Naive thymus-derived CD4-positive, alpha-beta T cell (primary cell): ENCODE results near the gene TNNI3K. TPM values are rescaled to one million over a fixed set of nuclear protein-coding genes. Genes with fewer than 3 reads are reported as not detected.

ENCODE experiments used
- ATAC-seq: fragments of 150-1000 bp; cut with Tn5 transposase; 2 replicates; pipeline ENCODE4 v1.10.0; 2021; ENCODE audit warnings: mild to moderate bottlenecking, moderate library complexity
- CTCF ChIA-PET: fragments of 350-600 bp; sonication (Branson Sonifier 250); formaldehyde crosslinking; loops from one replicate; lab custom pipeline; 2021; ENCODE audit warnings: antibody characterized with exemption; lab: Charles Lee
- POLR2A ChIA-PET: fragments of 350-600 bp; sonication (Branson Sonifier 250); formaldehyde crosslinking; loops from one replicate; lab custom pipeline; 2021; ENCODE audit warnings: antibody characterized with exemption, inconsistent platforms; lab: Charles Lee
- DNase-seq, 9 donors: peaks; one replicate each; pipeline versions ENCODE4 v3.0.0 to v3.0.0-alpha.2; 2020 to 2022; ENCODE audit warnings: mixed read lengths in 1 of 9
- H3K27ac ChIP-seq: one replicate; pipeline ENCODE4 v1.7.0; 2013; ENCODE audit warnings: mild to moderate bottlenecking, low read depth, low read length, moderate library complexity
- H3K27me3 ChIP-seq, 2 donors: one replicate each; pipeline ENCODE4 v1.7.0; 2013; ENCODE audit warnings: low read length in 2 of 2, mild to moderate bottlenecking in 2 of 2, moderate library complexity in 2 of 2; ENCODE audit not compliant: control insufficient read depth in 2 of 2, insufficient read depth in 2 of 2
- H3K36me3 ChIP-seq, 3 experiments: 1 replicate in 2 of 3; 2 replicates in 1 of 3; pipeline ENCODE4 v1.7.0; 2013; ENCODE audit warnings: low read length in 3 of 3, mild to moderate bottlenecking in 3 of 3, moderate library complexity in 1 of 3; ENCODE audit not compliant: insufficient read depth in 3 of 3, control insufficient read depth in 2 of 3
- H3K4me1 ChIP-seq, 2 donors: one replicate each; pipeline ENCODE4 v1.7.0; 2013; ENCODE audit warnings: low read length in 2 of 2, mild to moderate bottlenecking in 2 of 2, moderate library complexity in 1 of 2; ENCODE audit not compliant: control insufficient read depth in 2 of 2, insufficient read depth in 2 of 2
- H3K4me3 ChIP-seq: 2 replicates; pipeline ENCODE4 v1.7.0; 2013; ENCODE audit warnings: mild to moderate bottlenecking, low read length
- H3K9me3 ChIP-seq, 3 experiments: 1 replicate in 2 of 3; 2 replicates in 1 of 3; pipeline ENCODE4 v1.7.0; 2013; ENCODE audit warnings: low read length in 3 of 3; ENCODE audit not compliant: control insufficient read depth in 2 of 3
- H3K27ac Mint-ChIP-seq, 9 donors: one replicate each; pipeline ENCODE4 v1.8.0; 2020 to 2022; ENCODE audit warnings: mixed read lengths in 9 of 9, mild to moderate bottlenecking in 8 of 9, moderate library complexity in 5 of 9, inconsistent platforms in 2 of 9
- H3K27me3 Mint-ChIP-seq, 5 donors: one replicate each; pipeline ENCODE4 v1.8.0; 2021 to 2022; ENCODE audit warnings: mixed read lengths in 5 of 5, mild to moderate bottlenecking in 1 of 5
- H3K36me3 Mint-ChIP-seq, 5 donors: one replicate each; pipeline ENCODE4 v1.8.0; 2020 to 2022; ENCODE audit warnings: mixed read lengths in 5 of 5, mild to moderate bottlenecking in 3 of 5, inconsistent platforms in 1 of 5
- H3K4me1 Mint-ChIP-seq, 7 donors: one replicate each; pipeline ENCODE4 v1.8.0; 2020 to 2022; ENCODE audit warnings: mixed read lengths in 7 of 7, mild to moderate bottlenecking in 3 of 7, inconsistent platforms in 1 of 7
- H3K4me3 Mint-ChIP-seq, 10 donors: one replicate each; pipeline ENCODE4 v1.8.0; 2020 to 2022; ENCODE audit warnings: mild to moderate bottlenecking in 10 of 10, mixed read lengths in 10 of 10, moderate library complexity in 6 of 10, inconsistent platforms in 2 of 10
- H3K9me3 Mint-ChIP-seq, 11 donors: one replicate each; pipeline ENCODE4 v1.8.0; 2020 to 2022; ENCODE audit warnings: mixed read lengths in 11 of 11, mild to moderate bottlenecking in 4 of 11, inconsistent platforms in 1 of 11, moderate library complexity in 1 of 11
- intact Hi-C, 2 donors: fragments of 100-400 bp; cut with micrococcal nuclease; formaldehyde crosslinking; loops; one replicate each; pipeline ENCODE4 v1.15.1; 2023
- polyA plus RNA-seq, 2 donors: library from polyadenylated mRNA; unstranded; fragments of 300-500 nt; fragmentation: Illumina TruSeq; gene quantifications; one replicate each; pipeline ENCODE4 v1.2.3, GENCODE V29; 2021
- total RNA-seq, 6 experiments: library from RNA in 5 of 6; stranded (reverse) in 5 of 6; gene quantifications; 1 replicate in 5 of 6; 2 replicates in 1 of 6; pipeline ENCODE4 v1.2.3 and lab custom pipeline; 2021 to 2026

Gene TNNI3K
- total and polyA plus RNA-seq, 7 experiments from 2014 or later: 0.41 TPM; not detected in 6

DNA sequence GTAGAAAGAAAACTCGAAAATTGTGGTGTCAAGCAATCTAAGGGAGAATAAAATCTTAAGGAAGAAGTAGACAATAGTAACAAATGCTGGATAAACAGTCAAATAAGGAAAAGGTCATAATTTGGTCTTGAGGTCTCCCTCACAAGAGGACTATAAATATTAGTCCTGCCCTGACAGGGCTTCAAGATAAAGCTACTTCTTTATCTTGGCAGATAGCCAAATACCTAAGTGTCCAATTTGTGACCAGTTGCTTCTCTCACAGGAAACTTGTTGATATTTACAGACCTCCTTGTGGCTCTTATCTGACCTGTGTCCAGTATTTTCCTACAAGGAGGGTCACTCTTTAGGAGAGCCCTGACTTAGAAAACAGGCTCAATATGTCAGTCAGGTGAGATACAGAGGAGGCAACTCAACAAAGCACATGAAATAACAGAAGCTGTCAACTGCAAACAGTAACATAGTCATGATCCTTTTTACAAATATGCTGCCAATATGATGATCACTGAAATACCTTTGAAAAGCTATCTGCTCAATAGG, 88.8 kb downstream of the TNNI3K start:
- H3K27me3 ChIP-seq: no peaks in the 10 kb centered on the region
- Mint-ChIP-seq H3K36me3 (no peaks in the 10 kb centered on the region), H3K4me1 (no peaks in the 10 kb centered on the region), H3K4me3 (no peak overlapping the region), H3K9me3 (peaks cover 0 to 4% (median 0%) of the 10 kb centered on the region in 11 donors), H3K27me3 (no peaks in the 10 kb centered on the region), H3K27ac (no peak overlapping the region)
- no peaks in the 10 kb centered on the region for H3K36me3 ChIP-seq
- no peak overlapping the region for H3K4me3 ChIP-seq
- ChIA-PET CTCF (no interaction called here), POLR2A (no interaction called here)
- H3K27ac ChIP-seq: no peak overlapping the region
- intact Hi-C loops: no loop called here
- no peaks in the 10 kb centered on the region for H3K9me3 ChIP-seq
- no peak for ATAC-seq
- DNase-seq: no peak
- H3K4me1 ChIP-seq: no peaks in the 10 kb centered on the region

DNA sequence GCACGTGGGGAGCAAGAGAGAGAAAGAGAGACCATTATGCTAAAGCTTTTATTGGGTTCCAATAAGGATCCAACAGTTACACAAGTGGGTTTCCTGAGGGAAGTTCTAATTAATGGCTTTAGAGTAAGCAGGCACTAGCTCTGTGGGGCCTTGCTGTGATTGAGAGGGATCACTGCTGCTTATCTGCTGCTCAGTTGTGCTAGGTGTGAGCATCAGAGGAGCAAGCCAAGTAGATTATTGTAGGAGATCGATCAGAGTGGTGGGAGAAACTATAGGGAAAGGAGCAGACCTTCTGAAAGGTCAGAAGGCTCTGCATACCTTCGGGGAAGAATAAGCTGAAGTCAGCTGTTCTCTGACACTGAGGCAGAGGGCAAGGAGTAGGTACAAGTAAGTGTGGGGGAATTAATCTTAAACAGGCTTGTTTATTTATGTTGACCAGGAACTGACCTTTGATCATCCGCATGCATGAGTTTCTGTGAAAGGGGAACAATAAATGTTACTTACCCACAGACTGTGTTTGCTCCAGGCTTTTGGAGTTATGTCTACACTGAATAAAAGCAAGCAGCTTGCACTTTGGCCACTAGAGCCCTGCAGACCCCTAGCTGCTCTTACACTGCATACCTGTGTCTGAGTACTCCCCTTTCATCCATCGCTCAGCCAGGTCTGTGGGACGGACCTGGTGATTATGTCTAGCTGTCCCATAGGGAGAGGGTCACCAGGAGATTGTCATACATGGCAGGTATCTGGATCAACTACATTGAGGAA, 89.7 kb downstream of the TNNI3K start:
- no peak for ATAC-seq
- H3K4me1 ChIP-seq: no peaks in the 10 kb centered on the region
- no peak overlapping the region for H3K27ac Mint-ChIP-seq
- H3K4me3 Mint-ChIP-seq: no peak overlapping the region
- H3K9me3 ChIP-seq: no peaks in the 10 kb centered on the region
- H3K4me1 Mint-ChIP-seq: no peaks in the 10 kb centered on the region
- intact Hi-C loops: no loop called here
- H3K4me3 ChIP-seq: no peak overlapping the region
- no peaks in the 10 kb centered on the region for H3K36me3 Mint-ChIP-seq
- CTCF ChIA-PET: no interaction called here
- peaks cover 0 to 4% (median 0%) of the 10 kb centered on the region in 11 donors for H3K9me3 Mint-ChIP-seq
- H3K27me3 ChIP-seq: no peaks in the 10 kb centered on the region
- H3K27me3 Mint-ChIP-seq: no peaks in the 10 kb centered on the region
- no peaks in the 10 kb centered on the region for H3K36me3 ChIP-seq
- POLR2A ChIA-PET: no interaction called here
- no peak for DNase-seq
- no peak overlapping the region for H3K27ac ChIP-seq

DNA sequence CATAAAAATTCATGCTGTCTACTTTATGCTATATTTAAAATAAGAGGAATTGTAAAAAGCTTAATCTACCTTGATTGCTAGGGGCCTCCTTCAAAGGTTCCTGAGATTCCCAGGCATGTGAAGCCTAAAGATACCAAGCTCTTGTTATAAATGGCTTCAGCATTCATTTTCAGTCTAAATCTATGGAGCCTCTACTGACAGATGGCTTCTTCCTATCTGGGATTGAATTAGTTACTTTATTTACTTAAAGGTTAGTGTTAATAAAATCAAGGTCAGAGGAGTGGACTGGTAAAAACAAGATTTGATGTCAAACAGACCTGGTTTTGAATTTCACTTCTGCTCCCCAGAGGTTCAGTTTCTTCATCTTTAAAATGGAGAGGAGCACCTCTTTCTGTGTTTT, 93.7 kb downstream of the TNNI3K start:
- Histone ChIP-seq H3K27me3 (no peaks in the 10 kb centered on the region), H3K4me3 (no peak overlapping the region), H3K4me1 (no peaks in the 10 kb centered on the region), H3K9me3 (no peaks in the 10 kb centered on the region), H3K36me3 (no peaks in the 10 kb centered on the region), H3K27ac (no peak overlapping the region)
- CTCF ChIA-PET: no interaction called here
- ATAC-seq (no peak), DNase-seq (no peak)
- intact Hi-C loops: no loop called here
- POLR2A ChIA-PET: no interaction called here
- H3K36me3 Mint-ChIP-seq: peaks cover 0 to 4% (median 0%) of the 10 kb centered on the region in 5 donors
- H3K4me3 Mint-ChIP-seq: no peak overlapping the region
- no peak overlapping the region for H3K27ac Mint-ChIP-seq
- peaks cover 0 to 4% (median 0%) of the 10 kb centered on the region in 11 donors for H3K9me3 Mint-ChIP-seq
- H3K4me1 Mint-ChIP-seq: no peaks in the 10 kb centered on the region
- H3K27me3 Mint-ChIP-seq: no peaks in the 10 kb centered on the region

DNA sequence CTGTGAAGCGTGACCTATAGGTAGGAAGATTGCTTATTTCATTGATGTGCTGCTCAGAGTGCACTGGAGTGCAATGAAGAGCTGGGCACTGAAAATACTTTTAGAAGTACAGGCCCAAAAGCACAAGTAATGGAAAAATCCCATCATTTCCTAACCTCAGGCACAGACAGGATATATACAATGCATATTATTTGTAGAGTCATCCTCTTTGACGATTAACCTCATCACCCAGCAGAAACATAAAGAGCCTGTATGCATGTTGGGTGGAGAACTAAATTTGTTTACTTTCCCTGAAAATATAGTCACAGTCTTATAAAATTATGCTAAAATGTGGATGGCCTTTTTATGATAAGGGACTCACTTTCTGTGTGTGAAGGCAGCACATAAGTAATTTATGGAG, 98.1 kb downstream of the TNNI3K start:
- H3K27ac Mint-ChIP-seq: no peak overlapping the region
- no peaks in the 10 kb centered on the region for H3K27me3 Mint-ChIP-seq
- CTCF ChIA-PET: no interaction called here
- Histone ChIP-seq H3K36me3 (no peaks in the 10 kb centered on the region), H3K27me3 (no peaks in the 10 kb centered on the region), H3K9me3 (no peaks in the 10 kb centered on the region), H3K27ac (no peak overlapping the region), H3K4me3 (no peak overlapping the region), H3K4me1 (no peaks in the 10 kb centered on the region)
- POLR2A ChIA-PET: no interaction called here
- no peaks in the 10 kb centered on the region for H3K4me1 Mint-ChIP-seq
- peaks cover 0 to 4% (median 0%) of the 10 kb centered on the region in 5 donors for H3K36me3 Mint-ChIP-seq
- no peaks in the 10 kb centered on the region for H3K9me3 Mint-ChIP-seq
- ATAC-seq (no peak), DNase-seq (no peak)
- intact Hi-C loops: no loop called here
- H3K4me3 Mint-ChIP-seq: no peak overlapping the region

DNA sequence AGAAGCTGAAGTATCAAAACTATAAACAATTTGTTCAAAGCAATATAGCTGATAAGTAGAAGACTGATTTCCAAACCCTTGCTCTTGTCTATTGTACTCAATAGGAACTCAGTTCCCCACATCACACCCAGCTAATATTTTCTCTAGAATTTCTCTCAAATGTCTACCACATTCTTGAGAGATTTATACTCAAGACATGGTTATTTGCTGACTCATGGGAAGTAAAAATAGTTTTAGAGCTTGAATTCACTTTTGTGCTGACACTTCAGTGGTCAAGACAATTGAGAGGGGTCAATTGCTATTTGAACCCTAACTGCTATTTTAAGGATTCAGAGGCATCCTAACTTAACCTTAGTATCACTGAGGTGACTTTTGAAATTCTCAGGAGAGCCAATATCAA, 99.0 kb downstream of the TNNI3K start:
- Mint-ChIP-seq H3K27ac (no peak overlapping the region), H3K9me3 (no peaks in the 10 kb centered on the region), H3K4me1 (no peaks in the 10 kb centered on the region), H3K4me3 (no peak overlapping the region), H3K27me3 (no peaks in the 10 kb centered on the region), H3K36me3 (peaks cover 0 to 4% (median 0%) of the 10 kb centered on the region in 5 donors)
- H3K27ac ChIP-seq: no peak overlapping the region
- H3K4me3 ChIP-seq: no peak overlapping the region
- CTCF ChIA-PET: no interaction called here
- intact Hi-C loops: no loop called here
- H3K36me3 ChIP-seq: no peaks in the 10 kb centered on the region
- no peaks in the 10 kb centered on the region for H3K27me3 ChIP-seq
- POLR2A ChIA-PET: no interaction called here
- DNase-seq: no peak
- H3K4me1 ChIP-seq: no peaks in the 10 kb centered on the region
- H3K9me3 ChIP-seq: no peaks in the 10 kb centered on the region
- ATAC-seq: no peak

GRCh38 chr1:74340656-74341055, 105.5 kb downstream of the TNNI3K start:
- Histone ChIP-seq H3K4me1 (no peaks in the 10 kb centered on the region), H3K27ac (no peak overlapping the region), H3K4me3 (no peak overlapping the region), H3K9me3 (no peaks in the 10 kb centered on the region), H3K36me3 (no peaks in the 10 kb centered on the region), H3K27me3 (no peaks in the 10 kb centered on the region)
- no peaks in the 10 kb centered on the region for H3K9me3 Mint-ChIP-seq
- ChIA-PET CTCF (no interaction called here), POLR2A (no interaction called here)
- H3K27ac Mint-ChIP-seq: no peak overlapping the region
- intact Hi-C loops: no loop called here
- no peaks in the 10 kb centered on the region for H3K27me3 Mint-ChIP-seq
- no peaks in the 10 kb centered on the region for H3K4me1 Mint-ChIP-seq
- ATAC-seq: no peak
- H3K36me3 Mint-ChIP-seq: no peaks in the 10 kb centered on the region
- DNase-seq: no peak
- no peak overlapping the region for H3K4me3 Mint-ChIP-seq

GRCh38 chr1:74341702-74342339, 106.6 kb downstream of the TNNI3K start:
- ChIA-PET POLR2A (no interaction called here), CTCF (no interaction called here)
- Mint-ChIP-seq H3K9me3 (no peaks in the 10 kb centered on the region), H3K4me1 (no peaks in the 10 kb centered on the region), H3K36me3 (no peaks in the 10 kb centered on the region), H3K27ac (no peak overlapping the region), H3K4me3 (no peak overlapping the region), H3K27me3 (no peaks in the 10 kb centered on the region)
- ATAC-seq: no peak
- no peak for DNase-seq
- Histone ChIP-seq H3K36me3 (no peaks in the 10 kb centered on the region), H3K9me3 (no peaks in the 10 kb centered on the region), H3K4me3 (no peak overlapping the region), H3K27ac (no peak overlapping the region), H3K27me3 (no peaks in the 10 kb centered on the region), H3K4me1 (no peaks in the 10 kb centered on the region)
- intact Hi-C loops: no loop called here
